Ammon's horn (tissue), 1 donor: ENCODE measurements around the gene ADNP.
A peak's percentile ranks its signal among the peaks of the same experiment; 100 is the strongest.

Experiments
- DNase-seq: peaks from one replicate; pipeline ENCODE4 v3.0.0-alpha.2; 2016; ENCODE audit warnings: low spot score

The ADNP gene

GRCh38 chr20:50848341-50848808, 82.9 kb downstream of the ADNP start:
- DNase-seq = peak; percentile 43

DNA sequence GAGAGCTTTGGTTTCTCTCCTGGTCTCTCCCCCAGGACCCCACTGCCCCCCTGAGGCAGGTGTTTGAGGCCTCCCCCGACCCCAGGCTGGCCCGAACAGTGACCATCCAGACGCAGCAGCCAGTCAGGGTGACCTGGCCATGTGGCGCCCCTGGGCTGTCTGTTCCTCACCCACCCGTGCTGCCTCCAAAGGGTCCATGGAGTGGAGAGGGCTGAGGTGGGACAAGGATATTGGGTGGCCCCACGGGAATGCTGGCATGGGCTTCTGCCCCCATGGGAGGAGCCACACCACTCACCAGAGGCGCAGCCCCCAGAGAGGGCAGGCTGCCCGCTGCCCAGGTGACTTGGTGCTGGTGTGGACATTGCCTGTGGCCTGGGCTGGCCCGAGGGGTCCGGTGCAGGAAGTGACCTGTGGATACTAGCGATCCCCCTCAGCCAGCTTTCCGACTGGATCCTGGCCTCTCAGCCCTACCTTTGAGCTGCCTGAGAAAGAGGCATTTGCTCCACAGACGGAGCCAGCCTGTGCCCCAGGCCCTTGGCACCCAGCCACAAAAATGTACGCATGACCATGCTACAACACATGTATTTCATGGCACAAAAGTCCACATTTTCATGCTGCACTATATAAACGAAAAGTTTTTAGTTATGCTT, 85.5 kb downstream of the ADNP start:
- DNase-seq = no peak

GRCh38 chr20:50844430-50845100, 86.7 kb downstream of the ADNP start:
- DNase-seq = no peak

DNA sequence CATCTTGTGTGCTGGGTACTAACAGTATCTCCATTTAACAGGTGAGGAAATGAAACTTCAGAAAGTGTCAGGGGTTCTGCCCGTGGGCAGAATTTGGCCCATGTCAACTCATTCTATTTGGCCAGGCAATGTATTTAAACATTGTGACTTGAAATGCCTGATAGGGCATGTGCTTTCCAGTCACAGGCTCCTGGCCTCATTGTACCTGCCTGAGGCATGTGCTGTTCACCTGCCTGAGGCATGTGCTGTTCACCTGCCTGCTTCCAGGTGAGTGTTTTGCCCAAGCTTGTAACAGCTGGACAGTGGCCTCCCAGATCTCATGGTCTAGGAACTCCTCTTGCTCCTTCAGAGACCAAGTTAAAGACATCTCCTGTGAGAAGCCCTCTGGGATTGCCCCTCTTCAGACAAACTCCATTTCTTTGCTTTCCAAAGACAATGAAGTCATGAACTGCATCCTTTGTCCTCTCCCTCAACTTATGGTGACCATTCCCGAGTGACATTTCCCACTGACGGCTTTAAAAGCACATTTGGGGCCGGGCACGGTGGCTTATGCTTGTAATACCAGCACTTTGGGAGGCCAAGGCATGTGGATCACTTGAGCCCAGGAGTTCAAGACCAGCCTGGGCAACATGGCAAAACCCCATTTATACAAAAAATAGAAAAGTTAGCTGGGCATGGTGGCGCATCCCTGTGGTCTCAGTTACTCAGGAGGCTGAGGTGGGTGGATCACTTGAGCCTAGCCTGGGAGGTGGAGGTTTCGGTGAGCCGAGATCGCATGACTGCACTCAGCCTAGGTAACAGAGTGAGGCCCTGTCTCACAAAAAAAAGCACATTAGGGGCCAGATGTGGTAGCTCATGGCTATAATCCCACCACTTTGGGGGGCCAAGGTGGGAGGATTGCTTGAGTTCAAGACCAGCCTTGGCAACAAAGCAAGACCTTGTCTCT, 87.6 kb downstream of the ADNP start:
- DNase-seq = no peak

DNA sequence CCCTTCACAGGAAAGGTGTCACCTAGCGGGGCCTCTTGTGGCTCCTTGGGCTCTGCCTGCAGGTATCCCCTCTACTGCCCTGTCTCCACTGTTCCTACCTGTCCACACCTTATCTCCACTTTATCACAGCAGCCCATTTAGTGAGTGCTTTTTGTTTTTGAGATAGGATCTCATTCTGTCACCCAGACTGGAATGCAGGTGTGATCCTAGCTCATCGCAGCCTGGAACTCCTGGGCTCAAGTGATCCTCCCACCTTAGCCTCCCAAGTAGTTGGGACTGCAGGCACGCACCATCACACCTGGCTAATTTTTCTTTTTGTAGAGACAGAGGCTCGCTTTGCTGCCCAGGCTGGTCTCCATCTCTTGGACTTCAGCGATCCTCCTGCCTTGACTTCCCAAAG, 88.4 kb downstream of the ADNP start:
- DNase-seq = no peak
